PFSK-1 (cell line): ENCODE results near the gene CAMSAP3.

Experiments used
- POLR2AphosphoS5 ChIP-seq: IDR thresholded peaks from 2 replicates; pipeline ENCODE4 v1.6.1; 2012; ENCODE audit warnings: low read depth, mild to moderate bottlenecking, control low read depth, low read length, moderate library complexity
- REST ChIP-seq, 2 experiments: IDR thresholded peaks; 2 replicates each; pipeline versions ENCODE4 v1.6.1 to v1.8.0; 2011 to 2012; ENCODE audit warnings: low read depth in 2 of 2, low read length in 2 of 2, control low read depth in 1 of 2, inconsistent platforms in 1 of 2, mild to moderate bottlenecking in 1 of 2, moderate library complexity in 1 of 2; ENCODE audit not compliant: insufficient read depth in 1 of 2
- SIN3A ChIP-seq: IDR thresholded peaks from 2 replicates; pipeline ENCODE4 v1.6.1; 2012; ENCODE audit warnings: mild to moderate bottlenecking, low read length, moderate library complexity, borderline replicate concordance; ENCODE audit not compliant: insufficient read depth
- TAF1 ChIP-seq: IDR thresholded peaks from 2 replicates; pipeline ENCODE4 v1.6.1; 2012; ENCODE audit warnings: low read length, control low read depth, borderline replicate concordance; ENCODE audit not compliant: insufficient read depth

DNA sequence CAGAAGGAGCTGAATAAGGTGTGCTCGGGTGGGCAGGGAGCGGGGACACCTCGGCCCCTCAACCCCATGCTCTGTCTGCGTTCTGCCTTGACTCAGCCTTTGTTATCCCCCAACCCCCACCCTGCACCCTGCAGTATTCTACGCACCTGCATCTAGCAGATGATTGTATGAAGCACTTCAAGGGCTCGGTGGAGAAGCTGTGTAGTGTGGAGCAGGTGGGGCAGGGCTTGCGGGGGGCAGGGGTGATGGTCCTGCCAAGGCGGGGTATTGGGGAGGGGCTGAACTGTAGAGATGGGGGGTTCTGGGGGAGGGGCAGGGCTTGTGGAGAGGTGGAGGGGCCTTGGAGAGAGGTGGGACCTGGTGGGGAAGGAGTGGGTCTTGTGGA lies 47.4 kb downstream of the CAMSAP3 start:
- TF ChIP-seq REST (IDR thresholded peaks at IDR 0.05; ENCODE audit: insufficient read depth in 1 of 2, low read depth in 2 of 2, low read length in 2 of 2), result no peak
- TF ChIP-seq SIN3A, result no peak
- TF ChIP-seq POLR2AphosphoS5, result no peak
- no peak for TF ChIP-seq TAF1
